Activated T-helper 1 cell treated with Interleukin-2 at 50 U/mL for 16 hours (primary cell): ENCODE data around the gene SPATA45.

ENCODE experiments used
- DNase-seq: peaks from one replicate; pipeline ENCODE4 v3.0.0-alpha.2; 2020; ENCODE audit warnings: low read depth

The SPATA45 gene

GRCh38 chr1:212828395-212828794, 19.1 kb downstream of the SPATA45 start:
- DNase-seq, result no peak

DNA sequence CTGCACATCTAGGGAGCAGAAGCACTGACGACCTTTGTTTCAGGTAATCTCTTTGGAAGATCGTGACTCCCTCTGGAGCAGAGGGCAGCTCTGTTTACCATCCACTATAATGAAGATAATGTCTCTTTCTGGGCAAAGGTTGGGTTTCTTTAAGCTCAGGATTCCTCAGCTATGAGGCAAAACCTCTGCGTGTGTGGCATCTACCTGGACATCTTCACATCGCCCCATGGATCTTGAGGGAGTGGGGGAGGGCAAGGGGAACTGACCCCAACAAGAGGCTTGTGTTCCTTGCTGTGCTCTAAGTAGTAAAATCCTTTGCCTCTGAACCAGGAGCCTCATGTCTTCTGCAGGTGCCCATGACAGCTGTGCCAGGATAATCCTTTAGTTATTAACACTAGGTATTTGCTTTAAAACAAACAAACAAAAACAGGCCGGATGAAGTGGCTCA, 19.6 kb downstream of the SPATA45 start:
- DNase-seq, result no peak

DNA sequence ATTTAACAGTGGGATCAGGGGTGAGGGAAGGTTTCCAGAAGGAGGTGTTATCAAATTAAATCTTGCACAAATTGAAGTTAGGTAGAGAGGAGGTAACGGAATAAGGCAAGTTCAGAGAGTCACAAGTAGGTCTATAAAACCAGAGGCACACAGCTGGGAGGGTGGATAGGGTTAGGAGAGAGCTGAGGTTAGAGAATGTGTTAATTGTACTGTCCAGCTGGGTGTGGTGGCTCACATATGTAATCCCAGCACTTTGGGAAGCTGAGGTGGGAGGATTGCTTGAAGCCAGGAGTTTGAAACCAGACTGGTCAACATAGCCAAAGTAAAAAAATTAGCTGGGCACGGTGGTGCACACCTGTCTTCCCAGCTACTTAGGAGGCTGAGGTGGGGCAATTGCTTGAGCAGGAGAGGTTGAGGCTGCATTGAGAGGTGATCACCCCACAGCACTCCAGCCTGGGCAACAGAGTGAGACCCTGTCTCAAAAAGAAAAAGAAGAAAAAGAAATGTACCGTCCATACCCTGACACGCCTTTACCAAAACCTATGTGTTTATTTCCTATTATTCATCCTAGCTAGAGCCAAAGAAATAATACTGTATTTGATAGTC, 20.2 kb downstream of the SPATA45 start:
- no peak for DNase-seq

DNA sequence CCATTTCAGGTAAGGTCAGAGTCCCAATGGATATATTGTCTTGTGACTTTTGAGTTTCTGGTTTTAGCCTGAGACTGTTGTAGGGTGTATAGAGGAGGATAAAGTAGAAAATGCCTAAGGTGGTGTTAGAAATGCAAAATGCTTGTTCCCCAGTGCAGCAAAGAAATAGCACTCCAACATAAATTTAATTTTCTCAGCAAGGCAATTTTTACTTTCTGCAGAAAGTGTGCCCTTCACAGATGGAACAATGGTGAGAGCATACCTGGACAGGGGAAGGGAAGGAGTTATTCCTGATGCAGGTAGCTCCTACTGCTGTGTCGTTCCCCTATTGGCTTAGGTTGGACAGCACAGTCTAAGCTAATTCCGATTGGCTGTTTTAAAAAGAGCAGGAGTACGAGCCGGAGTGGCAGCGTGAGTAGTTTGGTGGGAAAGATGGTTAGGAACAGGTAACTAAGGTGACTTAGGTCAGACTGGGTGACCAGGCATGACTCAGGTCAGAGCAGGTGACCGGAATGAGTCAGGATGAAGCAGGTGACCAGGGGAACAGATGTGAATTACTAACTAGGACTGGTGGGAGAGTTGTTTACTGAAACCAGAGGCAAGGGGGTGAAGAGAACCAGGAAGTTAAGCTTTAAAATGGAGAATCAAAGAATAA, 21.5 kb downstream of the SPATA45 start:
- DNase-seq, result no peak

- DNase-seq, result no peak
These were observed 23.2 kb downstream of the SPATA45 start for GRCh38 chr1:212824201-212824600.

DNA sequence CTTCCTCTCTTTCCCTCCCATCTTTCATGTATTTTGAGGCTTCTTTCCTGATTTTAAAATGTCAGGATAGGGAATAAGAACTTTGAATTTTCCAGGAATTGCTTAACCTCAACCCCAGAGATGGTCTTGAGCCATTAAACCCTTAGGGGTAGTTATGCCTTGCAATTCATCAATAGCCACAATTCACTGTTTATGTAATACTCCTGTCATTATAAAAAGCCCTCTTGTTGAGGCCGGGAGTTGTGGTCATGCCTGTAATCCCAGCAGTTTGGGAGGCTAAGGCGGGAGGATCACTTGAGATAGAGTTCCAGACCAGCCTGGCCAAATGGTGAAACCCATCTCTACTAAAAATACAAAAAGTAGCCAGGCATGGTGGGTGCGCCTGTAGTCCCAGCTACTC, 24.5 kb downstream of the SPATA45 start:
- DNase-seq, result no peak

GRCh38 chr1:212820969-212821368, 26.5 kb downstream of the SPATA45 start:
- no peak for DNase-seq

DNA sequence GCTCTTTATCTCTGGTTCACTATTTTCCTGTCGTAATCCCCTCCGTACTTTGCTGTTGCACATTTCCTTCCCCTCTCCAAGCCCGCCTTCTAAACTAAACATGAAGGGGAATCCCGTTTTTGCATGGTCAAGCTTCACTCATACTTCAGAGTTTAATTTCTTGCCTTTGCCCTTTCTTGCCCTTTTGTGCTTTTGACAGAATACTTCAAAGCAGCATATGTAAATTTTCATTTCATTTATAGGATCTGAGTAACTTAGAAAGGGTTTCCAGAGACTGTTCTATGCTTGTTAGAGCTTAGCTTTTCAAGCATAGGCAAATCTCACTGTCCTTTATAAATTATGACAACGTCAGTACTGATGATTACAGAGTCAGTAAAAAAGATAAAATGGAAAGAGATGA, 27.7 kb downstream of the SPATA45 start:
- DNase-seq, result no peak

GRCh38 chr1:212816567-212817278, 30.7 kb downstream of the SPATA45 start:
- DNase-seq, result no peak

DNA sequence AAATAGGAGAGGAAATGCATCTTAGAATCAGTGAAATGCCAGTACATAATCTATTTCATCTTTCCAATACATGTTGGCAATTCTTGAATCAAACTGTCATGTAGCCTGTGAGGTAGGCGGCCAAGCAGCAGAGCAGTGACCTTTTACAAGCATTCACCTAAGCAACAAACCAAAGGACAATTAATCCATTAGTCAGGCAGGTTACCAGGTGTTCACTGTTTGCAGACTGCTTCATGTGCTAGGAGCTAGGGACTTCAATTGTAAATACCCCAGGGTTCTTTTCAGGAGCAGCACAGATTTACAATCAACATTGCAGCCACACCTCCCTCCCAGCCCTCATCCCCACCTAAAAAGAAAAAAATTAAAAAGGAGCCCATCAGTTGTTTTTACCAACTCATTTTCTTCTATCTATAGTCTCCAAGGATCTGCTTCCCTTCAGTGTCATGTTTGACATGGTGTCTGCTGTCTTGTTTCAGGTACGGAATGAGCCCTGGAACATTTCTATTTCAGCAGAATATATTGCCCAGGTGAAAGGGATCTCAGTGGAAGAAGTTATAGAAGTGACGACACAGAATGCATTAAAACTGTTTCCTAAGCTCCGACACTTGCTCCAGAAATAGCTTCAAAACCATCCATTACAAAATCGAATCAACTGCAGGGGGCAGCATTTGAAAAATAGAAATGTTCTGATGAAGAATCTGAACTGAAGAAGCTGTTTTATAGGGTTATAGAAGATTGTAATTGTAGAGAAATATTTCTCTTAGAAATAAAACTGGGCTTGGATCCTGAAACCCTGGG, 32.7 kb downstream of the SPATA45 start:
- DNase-seq, result no peak

- no peak for DNase-seq
These were observed 41.7 kb downstream of the SPATA45 start for GRCh38 chr1:212805767-212806166.

- no peak for DNase-seq
These were observed 49.8 kb downstream of the SPATA45 start for GRCh38 chr1:212797681-212798080.

DNA sequence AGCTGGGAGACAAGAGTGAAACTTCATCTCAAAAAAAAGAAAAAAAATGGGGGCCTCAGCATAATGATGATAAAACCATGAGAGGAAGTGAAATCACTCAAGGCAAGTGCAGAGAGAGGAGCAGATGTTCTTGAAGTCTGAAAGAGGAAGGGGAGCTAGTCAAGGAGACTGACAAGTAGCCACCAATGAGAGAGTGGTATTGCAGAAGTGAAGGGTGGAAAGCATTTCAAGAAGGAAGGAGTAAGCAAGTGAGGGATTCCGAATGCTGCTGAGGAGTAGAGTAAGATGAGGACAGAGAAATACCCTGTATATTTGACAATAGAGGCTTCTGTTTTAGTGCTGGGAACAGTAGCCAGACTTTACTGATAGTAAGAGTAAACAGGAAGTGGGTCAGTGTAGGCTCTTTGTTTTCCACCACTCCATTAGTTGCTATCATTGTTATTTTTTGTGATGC, 52.9 kb downstream of the SPATA45 start:
- DNase-seq, result no peak

DNA sequence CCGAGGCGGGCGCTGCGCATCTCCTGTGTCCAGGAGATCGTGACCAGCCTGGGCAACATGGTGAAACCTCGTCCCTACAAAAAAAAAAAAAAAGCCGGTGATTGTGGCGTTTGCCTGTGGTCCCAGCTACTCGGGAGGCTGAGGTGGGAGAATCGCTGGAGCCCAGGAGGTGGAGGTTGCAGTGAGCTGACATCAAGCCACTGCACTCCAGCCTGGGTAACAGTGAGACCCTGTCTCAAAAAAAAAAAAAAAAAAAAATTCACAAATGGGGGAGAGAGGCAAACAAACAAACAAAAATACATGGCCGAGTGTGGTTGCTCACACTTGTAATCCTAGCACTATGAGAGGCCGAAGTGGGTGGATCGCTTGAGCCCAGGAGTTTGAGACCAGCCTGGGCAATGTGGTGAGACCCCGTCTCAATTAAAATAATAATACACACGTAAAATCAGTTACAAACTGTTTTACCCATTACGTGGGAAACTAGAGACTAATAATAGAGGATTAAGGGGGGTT, 55.0 kb downstream of the SPATA45 start:
- no peak for DNase-seq

DNA sequence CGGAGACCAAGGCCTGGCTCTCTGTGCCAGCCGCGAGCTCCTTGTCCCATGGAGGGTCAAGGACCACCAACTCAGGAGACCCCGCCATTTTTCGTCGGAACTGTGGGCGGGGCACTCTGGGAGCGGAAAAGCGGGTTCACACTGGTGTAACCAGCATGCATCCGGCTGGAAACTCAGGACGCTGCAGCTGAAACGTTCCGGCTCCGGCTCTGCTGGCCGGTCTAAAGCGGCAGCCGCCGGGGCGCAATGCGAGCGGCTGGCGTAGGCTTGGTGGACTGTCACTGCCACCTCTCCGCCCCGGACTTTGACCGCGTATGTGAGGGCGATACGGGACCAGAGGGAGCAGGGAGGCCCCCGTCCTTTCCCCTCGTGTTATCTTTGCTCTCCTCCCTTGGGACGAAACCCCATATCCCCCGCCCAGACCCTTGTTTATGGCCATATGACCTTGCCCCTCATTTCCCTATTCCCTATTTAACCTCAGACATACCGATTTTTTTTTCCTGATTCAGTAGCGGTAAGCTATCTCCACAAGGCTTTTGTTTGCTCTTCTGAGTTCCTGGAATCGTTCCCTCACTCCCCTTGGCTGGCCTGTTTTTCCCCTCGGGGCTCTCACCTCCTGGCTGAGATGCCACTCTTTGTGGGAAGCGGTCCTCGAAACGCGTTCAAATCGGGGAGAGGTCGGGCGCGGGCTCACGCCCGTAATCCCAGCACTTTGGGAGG, 55.6 kb downstream of the SPATA45 start, which contains the start of the genes NSL1 and TATDN3:
Gene NSL1 (minus strand): TSS at position 102 of the 720 bp plus-strand sequence. CDS start 14 bp downstream, at position 88.
Gene TATDN3 (plus strand): TSS at position 219 of the 720 bp plus-strand sequence. CDS start 28 bp downstream, at position 247.
- peak; percentile 87 for DNase-seq

DNA sequence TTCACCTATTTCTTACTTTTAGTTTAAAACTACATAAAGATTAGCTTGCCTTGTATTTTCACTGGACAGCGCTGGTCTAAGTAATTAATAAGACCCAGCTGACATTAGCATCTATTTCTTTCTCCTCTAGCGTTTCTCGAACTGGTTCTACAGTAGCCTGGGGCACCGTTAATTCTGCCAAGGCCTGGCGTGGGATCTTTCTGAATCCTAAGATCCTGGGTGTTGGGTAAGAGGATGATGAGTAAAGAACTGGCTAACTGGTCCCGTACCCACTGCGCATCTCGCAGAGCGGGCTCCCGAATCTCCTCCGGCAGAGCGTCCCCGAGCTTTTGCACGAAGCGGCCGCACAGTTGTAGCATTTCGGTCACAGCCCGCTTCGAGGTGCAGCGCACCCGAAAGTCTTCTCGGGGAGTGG, 56.2 kb downstream of the SPATA45 start:
- DNase-seq, result no peak

DNA sequence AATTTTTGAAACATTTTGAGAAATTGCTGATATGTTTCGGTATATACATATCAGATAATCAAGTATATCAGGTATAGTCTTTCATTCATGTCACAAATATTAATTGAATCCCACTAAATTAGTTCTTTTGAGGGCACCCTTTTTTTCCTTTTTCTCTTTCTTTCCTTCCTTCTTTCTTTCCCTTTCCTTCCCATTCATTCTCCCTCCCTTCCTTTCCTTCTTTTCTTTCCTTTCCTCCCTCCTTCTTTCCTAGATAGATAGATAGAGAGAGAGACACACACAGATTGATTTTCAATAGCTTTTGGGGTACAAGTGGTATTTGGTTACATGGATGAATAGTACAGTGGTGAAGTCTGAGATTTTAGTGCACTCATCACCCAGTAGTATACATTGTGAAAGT, 61.6 kb downstream of the SPATA45 start:
- no peak for DNase-seq

DNA sequence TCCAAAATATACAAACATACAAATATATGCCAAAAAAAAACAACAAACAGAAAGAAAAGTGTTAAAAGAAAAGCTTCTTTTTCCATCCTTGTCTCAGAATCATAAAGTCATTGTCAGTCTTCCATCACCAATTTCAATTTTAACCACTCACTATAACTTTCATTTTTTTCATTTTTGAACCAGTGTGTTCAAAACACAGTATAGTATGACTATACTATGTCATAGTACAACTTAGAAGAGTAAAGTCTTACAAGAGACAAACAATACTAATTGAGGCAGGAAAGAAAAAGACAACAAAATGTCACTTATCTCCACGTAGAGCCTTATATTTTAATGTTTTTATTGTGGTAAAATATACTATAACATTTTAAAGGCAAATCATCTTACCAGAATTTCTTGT, 63.5 kb downstream of the SPATA45 start:
- no peak for DNase-seq

DNA sequence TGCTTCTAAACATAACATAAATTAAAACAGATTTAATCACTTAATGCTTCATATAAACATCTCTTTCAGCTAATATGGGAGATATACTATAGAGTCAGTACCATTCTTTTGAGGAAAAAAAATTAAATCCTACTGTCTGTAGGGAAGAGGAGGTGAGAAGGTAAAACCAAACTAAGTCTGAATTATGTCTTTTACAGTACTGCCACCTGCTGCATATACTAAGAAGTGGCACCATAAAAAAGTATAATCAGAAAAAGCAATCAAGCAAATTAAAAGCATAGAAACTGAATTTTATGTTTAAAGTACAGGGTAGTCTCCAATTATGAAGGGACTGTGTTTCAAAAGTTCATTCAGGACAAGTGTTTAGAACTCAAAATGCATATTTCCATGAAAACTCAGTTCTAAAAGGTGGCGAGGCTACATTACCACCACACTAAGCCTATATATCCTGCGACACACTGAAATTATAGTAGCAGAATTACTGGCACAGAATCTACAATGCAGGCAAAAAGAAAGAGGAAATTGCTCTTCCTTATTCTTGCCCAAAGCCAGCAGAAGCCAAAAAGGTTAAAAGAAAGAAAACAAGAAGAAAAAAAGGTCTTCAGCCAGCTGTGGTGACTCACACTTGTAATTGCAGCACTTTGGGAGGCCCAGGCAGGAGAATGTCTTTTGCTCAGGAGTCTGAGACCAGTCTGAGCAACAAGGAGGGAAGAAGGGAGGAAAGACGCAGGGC, 64.9 kb downstream of the SPATA45 start:
- DNase-seq, result no peak

GRCh38 chr1:212781225-212781624, 66.2 kb downstream of the SPATA45 start:
- DNase-seq, result no peak

DNA sequence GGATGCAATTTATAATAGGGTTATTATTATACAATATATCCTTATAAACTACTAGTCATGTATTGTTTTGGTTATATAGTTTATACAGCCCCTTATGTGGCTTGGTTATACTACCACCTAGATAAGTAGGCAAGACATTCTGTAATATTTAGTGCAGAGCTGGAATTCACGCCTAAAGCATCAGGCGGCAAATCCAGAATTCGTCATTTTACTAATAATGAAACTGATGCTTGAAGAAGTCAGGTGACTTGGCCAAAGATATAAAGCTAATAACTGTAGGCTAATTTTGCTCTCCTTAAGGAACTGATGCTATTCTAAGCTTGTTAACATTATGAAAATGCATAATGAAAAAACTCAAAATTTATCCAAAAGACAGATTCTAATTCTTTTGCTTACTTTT, 66.7 kb downstream of the SPATA45 start:
- DNase-seq, result no peak
